GM18517 (cell line): Measurements from ENCODE around the gene HSP90AA1.
"Not testable (repeated sequence)": the region's sequence is repeated elsewhere in the genome, so short reads cannot be mapped to it uniquely, and the experiment has no call there.

Experiments
- ATAC-seq: cut with Tn5 transposase; IDR thresholded peaks from one replicate; pipeline ENCODE4 v1.9.1; 2021; ENCODE audit warnings: mild to moderate bottlenecking, moderate library complexity; ENCODE audit not compliant: unreplicated experiment

Gene HSP90AA1

DNA sequence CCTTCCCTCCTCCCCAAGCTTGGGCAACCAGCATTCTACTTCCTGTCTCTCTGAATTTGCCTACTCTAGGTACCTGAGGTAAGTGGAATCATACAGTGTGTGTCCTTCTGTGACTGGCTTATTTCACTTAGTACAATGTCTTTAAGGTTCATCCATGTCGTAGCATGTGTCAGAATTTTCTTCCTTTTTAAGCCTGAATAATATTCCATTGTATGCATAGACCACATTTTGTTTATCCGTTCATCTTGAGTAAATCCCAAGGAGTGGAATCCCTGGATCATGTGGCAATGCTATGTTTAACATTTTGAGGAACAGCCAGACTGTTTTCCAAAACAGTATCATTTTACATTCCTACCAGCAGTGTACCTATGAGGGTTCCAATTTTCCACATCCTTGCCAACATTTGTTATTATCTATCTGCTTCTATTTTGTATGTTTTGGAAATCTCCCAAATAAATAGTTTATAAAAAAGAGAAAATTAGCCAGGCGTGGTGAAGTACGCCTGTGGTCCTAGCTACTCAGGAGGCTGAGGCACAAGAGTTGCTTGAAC, 12.4 kb downstream of the HSP90AA1 start:
- ATAC-seq: no peak

DNA sequence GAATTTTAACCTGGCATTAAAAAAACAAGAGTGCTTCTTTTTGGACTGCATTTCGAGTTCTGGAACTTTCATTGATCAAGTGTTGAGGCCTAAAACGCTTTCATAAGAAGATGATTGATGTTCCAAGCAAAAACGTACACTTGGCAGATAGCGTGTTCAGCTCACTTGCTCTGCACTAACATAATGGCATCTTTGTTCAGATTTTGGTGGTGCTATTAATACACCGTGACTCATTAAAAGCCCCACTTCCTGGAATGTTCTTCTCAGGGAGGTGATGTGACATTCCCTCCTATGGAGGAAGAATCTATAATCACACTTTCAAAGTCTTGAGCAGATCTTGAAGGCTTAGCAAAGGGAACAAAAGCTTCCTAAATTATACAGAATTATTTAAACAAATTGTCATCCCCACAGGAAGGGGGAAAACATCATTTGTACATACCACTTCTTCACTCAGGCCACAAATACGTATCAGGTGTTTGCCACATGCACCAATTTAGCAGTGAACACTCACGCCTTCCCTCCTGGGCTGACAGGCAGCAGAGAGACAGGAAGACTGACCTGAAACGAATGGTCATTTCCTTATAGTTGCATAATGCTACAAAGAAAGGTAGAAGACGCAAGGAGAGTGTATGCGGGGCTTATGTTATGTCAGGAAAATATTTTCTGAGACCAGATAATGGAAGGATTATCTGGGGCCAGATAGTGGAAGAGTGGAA, 15.4 kb downstream of the HSP90AA1 start:
- ATAC-seq: no peak

DNA sequence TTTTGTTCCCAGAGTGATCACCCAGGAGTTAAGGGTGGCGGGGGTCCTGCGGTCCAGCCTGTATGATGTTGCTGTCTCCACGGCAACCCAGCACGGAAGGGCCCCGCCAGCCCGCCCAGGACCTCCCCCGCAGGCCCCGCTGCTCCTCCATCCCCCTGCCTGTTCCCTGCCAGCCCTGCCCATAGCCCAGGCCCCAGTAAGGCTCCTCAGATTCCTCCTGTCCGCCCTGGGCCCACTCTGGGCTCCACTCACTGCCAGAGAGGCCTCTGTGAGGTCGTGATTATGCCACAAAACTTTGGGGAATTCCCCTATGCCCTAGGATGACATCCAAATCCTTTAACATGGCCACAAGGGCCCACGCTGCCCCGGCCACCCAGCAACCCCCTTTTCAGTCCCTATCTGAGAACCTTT, 20.8 kb downstream of the HSP90AA1 start:
- ATAC-seq: no peak

DNA sequence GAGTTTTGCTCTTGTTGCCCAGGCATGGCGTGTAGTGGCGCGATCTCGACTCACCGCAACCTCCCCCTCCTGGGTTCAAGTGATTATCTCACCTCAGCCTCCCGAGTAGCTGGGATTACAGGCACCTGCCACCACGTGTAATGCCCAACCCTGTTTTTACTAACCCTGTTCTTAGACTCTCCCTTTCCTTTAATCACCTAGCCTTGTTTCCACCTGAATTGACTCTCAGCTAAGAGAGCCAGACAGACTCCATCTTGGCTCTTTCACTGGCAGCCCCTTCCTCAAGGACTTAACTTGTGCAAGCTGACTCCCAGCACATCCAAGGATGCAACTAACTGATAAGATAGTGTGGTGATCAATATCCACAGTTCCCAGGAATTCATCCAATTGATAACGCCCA, 22.3 kb downstream of the HSP90AA1 start:
- not testable (repeated sequence) for ATAC-seq

DNA sequence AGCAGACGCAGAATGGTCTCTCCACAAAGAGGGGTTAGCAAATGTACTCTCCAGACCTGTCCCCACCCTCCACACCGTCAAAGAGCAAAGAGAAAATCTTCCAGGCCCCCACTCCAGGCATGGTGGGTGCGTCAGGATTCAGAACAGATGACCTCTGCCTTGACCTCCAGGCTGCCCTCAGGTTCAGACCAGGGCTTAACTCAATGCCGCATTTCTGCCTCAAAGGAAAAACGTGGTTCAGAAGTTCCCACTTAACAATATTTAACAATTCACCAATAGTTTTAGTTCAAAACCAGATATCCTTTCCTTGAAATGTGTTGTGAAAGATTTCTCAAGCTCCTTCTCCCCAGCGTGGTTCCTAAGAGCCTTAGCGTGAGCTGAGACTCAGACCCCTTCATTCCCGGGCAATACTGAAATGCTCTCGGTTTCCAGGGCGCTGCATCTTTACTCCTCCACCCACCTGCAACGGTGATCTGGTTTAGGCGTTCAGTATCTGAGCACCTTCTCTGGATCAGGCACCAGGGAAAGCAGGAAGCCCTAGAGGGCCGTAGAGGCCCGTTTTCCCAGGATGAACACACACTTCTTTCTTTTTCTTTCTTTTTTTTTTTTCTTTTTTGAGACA, 22.9 kb downstream of the HSP90AA1 start:
- ATAC-seq: no peak

DNA sequence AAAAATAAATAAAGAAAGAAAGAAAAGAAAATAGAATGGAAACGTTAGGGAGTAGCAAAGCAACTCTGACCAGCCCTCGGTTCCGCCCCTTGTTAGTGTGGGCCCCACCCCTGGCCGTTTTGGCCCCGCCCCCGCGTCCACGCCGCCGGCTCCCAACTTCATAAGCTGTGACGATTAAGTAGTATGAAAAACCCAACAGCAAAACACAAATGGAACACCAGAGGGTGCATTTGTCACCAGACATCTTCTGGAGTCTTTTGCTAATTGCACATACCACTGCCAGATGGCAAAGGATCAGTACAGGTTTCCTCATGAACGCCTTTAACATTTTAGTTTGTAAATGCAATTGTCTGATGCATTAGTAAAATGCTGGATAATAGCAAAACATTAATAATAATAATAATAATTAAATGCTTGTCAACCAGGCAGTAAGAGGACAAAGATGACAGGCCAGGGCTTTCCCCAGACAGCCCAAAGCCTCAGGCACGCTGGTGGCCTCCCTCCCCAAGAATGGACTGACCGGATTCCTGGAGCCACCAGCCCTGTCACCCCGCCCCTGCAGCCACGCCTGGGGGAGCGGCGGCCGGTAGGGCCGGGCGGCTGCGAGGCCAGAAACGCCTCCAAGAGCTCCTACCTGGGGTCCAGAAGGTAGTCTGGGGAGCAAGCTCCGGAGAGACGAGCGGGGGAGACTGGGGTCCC, 23.6 kb downstream of the HSP90AA1 start:
- no peak for ATAC-seq

DNA sequence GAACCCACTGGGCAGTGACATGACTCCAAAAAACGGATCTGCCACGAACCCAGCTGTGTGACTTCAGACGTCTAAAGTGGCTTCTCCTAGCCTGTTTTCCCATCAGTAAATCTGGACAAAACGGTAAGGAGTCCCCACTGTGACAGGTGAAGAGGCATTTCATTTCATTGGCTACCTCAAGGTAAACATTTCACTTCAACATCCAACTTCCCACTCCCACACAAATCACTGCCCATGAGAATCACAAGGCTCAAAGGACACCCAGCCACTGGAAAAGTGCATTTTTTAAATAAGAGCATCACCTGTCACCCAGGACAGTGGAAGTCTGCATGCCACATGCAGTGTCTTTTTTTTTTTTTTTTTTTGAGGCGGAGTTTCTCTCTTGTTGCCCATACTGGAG, 27.9 kb downstream of the HSP90AA1 start:
- no peak for ATAC-seq

DNA sequence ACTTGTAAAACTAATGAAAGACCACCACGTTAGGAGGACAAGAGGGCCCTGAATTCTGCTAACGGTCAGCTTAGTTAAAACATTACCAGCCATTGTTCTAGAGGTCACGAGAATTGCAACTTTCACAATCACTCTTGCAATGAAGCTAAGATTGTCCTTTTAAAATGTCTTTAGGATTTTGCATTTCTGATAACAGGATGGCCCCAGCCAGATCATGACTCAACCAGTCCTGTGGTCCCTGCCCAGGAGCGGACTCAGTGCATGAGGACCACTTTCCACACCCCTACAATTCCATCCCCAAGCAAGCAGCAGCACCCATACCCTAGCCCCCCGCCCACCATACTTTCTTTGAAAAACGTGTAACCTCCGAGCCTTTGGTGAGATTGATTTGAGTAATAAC, 28.7 kb downstream of the HSP90AA1 start:
- ATAC-seq: no peak

DNA sequence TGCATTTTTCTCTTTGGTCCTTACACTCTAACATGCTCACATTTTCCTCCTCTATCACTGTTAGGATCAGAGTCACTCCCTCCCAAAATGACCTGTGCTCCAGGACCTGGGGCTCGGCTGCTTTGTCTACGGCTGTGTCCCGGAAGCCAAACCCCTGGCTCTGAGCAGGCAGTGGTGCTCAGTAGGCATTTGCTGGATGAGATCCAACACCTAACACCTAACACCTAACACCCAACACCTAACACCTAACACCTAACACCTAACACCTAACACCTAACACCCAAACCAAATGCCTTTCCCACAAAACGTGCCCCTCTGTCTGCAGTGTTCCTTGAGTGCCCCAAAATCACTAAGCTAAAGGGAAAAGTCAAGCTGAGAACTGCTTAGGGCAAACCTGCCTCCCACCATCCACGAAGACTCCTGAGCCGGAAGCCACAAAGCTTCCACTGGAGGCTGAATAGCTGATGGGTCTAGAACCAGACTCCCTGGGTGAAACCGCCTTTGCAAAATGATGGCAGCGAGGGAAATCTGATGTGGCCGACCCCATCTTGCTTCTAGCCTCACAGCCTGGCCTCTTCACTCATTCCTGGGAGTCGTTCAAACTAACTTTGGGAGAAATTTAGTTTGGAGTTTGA, 29.2 kb downstream of the HSP90AA1 start:
- no peak for ATAC-seq

DNA sequence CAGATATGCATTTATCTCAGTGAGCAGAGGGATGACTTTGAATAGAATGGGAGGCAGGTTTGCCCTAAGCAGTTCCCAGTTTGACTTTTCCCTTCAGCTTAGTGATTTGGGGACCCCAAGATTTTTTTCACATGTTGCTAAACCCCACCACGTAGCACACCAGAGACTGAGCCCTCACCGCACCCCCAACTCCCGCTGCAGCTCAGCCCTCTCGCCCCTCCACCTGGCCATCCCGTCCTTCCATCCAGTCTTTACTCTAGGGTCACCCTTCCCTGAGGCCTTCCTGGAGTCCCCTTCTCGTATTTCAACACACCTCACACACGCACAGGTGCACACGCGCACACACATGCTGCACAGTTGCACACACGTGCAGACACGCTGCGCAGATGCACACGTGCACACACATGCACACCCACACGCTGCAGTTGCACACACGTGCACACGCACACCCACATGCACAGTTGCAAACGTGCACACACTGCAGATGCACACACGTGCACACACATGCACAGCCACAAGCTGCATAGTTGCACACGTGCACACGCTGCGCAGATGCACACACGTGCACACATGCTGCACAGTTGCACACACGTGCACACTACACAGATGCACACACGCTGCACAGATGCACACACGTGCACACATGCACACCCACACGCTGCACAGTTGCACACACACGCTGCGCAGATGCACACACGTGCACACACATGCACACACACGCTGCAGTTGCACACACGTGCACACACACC, 30.0 kb downstream of the HSP90AA1 start:
- ATAC-seq: no peak

DNA sequence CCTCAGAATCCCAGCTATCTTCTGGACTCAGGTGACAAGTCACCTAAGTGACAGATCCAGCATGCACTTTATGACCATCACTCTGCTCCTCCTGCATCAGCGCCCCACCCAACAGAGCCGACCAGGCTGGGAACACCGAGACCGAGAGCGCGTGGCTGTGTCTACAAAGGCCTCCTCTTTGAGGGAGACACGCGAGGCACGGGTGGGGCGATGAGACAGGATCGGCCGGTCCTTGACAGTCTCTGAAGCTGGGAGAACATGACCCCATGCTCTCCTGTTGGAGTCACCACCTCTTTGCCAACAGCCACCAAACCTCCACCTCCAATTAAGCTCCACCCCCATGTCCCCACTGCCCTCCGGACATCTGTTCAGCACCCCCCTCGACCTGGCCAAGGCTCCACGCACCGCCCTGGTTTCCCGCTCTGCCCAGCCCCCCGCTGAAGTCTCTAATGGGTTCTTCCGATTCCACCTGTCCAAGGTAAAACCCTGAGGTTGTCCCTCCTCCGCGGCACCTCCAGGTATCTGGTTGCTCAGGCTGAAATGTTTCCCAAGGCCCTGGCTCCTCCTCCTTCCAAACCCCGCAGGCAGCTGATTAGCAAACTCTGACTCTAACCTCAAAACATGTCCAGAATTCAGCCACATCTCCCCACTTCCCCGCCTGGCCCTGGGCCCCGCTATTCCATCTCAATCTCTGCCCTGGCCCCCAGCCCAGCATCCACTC, 31.5 kb downstream of the HSP90AA1 start:
- ATAC-seq: no peak

DNA sequence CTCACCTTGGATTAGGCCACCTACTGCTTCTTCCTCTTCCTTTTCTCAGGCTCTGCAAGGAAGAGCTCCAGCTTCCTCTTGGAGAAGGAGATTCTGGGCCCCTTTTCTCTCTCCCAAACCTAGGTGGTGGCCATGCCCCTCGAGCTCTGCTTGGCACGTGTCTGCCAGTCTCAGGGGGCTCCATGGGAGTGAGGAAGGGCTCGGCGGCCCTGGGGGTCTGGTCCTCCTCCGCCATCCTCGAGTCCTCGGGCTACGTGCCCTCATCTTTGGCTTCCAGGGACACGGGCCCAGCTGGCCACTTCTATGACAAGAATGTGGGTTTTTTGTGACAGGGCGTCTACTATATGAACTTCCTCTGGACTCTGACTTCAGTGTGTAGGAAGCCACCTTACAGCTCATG, 34.3 kb downstream of the HSP90AA1 start:
- ATAC-seq: no peak

DNA sequence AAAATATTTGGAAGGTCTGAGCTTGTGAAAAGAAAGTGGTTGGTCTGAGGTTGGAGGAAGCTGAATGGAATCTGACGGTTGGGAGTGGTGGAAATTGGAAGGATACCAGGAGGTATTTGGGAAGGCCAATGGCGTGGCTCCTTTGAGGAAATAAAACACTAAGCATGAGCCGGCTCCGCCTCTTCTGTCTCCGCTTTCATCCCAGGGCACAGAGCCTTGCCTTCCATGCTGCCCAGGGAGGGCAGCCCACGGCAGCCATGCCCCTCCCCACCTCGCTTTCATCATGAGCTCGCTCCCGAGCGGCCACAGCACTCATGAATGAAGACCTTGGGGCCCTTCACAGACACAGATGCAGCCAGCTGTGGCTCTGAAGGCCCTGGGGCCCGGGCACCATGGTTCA, 36.2 kb downstream of the HSP90AA1 start:
- no peak for ATAC-seq

DNA sequence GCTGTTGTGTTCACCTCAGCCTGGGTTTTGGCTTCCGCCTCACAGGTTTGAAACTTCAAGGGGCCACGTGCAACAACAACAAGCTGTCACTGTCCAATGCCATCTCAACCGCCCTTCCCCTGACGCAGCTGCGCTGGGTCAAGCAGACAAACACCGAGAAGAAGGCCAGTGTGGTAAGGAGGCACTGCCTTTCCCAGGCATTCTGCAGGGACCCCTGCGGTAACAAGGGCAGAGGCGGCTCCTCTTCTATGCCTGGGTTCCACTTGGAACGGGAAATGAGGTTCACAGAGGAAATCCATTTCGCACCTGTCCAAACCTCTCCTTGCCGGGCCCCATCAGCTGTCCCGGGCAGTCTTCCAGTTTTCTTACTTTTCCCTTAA, 36.8 kb downstream of the HSP90AA1 start:
- no peak for ATAC-seq

DNA sequence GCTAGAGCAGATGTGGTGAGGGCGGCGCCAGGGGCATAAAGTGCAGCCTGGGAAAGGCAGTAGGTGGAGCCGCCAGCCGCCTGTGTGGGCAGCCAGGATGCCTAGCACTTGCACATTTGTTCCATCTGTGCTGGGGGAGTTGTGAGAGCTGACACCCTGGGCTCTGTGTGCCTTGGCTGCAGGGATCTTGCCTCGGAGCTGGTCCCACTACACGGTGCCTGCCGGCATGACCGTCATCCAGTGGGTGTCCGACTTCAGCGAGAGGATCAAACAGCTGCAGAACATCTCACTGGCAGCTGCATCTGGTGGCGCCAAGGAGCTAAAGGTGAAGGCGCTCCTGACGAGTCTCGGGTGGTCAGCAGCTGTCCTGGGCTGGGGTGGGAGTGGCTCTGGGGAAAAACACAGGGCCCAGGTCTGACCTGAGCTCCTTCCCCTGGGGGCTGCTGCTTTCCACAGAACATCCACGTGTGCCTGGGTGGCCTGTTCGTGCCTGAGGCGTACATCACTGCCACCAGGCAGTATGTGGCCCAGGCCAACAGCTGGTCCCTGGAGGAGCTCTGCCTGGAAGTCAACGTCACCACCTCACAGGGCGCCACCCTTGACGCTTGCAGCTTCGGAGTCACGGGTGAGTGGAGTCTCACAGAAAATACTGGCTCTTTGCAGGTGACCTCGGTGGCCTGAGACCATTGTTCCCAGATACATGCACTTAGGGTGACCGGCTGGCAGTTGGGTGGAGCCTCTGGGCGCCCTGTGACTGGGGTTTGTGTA, 37.4 kb downstream of the HSP90AA1 start:
- no peak for ATAC-seq

DNA sequence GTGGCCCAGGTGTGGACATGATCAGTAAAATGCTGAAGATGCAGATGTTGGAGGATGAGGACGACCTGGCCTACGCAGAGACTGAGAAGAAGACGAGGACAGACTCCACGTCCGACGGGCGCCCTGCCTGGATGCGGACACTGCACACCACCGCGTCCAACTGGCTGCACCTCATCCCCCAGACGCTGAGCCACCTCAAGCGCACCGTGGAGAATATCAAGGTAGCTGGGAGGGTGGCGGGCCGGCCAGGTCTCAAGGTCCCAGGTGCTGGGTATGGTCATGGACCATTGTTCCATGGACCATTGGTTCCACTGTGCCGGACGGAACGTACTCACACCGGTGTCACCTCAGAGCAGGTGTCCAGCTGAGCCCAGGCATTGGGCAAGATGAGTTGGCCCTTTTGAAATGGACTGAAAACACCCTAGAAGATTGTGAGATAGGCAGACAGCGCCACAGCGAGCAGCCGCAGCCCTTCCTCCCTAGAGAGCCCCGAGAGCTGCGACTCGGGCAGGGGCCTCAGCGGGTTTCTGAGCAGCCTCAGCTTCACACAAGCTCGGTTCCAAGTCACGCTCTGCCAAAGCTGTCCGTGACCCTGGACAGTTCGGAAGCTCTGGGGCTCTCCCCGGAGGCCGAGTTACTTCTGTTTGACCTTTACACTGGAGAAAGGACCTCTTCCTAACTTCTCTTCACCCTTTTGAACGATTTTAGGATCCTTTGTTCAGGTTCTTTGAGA, 38.9 kb downstream of the HSP90AA1 start:
- no peak for ATAC-seq

DNA sequence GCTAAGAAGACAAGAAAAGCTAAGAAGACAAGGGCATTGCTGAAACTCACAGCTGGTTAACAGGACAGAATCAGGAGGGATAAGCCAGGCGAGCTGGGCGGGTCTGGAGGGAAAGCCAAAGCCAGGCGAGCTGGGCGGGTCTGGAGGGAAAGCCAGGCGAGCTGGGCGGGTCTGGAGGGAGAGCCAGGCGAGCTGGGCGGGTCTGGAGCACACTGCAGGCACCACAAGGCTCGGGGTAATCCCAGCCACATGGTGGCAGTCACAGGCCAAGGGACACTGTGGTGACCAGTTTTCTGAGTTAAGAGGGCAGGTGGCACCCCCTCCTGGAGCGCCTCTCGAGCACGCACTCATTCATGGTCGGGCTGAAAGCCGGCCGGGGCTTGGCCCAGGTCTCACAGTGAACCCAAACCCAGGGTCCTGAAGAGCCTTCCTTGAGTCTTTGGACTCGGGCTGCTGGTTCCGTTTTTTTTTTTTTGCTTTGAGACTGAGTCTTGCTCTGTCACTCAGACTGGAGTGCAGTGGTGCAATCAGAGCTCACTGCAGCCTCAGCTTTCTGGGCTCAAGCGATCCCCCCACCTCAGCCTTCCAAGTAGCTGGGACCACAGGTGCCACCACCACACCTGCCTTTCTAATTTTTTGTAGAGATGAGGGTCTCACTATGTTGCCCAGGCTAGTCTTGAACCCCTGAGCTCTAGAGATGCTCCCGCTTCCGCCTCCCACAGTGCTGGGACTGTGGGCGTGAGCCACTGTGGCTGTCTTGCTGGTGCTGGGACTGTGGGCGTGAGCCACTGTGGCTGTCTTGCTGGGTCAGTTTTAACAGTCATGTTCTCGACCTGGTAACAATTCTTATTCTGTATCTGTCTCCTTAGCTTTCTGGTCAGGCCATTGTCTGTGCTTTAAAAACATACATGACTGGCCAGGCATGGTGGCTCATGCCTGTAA, 40.2 kb downstream of the HSP90AA1 start:
- no peak for ATAC-seq

DNA sequence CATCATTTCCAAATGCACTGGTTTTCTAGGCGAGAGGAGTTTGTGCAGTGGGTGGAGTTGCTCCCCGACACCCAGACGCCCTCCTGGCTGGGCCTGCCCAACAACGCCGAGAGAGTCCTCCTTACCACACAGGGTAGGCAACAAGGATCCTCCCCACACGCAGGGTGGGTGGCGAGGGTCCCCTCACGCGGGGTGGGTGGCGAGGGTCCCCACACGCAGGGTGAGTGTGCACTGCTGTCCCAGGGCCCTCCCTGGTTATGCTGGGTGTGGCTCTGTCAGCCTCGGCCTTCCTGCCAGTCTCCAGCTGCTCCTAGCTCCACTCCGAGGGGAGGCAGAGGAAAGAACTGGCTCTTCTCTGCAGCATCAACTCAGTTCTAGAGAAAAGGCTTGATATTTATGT, 42.3 kb downstream of the HSP90AA1 start:
- no peak for ATAC-seq
